Measurements from ENCODE around the gene AOPEP.

The AOPEP gene

DNA sequence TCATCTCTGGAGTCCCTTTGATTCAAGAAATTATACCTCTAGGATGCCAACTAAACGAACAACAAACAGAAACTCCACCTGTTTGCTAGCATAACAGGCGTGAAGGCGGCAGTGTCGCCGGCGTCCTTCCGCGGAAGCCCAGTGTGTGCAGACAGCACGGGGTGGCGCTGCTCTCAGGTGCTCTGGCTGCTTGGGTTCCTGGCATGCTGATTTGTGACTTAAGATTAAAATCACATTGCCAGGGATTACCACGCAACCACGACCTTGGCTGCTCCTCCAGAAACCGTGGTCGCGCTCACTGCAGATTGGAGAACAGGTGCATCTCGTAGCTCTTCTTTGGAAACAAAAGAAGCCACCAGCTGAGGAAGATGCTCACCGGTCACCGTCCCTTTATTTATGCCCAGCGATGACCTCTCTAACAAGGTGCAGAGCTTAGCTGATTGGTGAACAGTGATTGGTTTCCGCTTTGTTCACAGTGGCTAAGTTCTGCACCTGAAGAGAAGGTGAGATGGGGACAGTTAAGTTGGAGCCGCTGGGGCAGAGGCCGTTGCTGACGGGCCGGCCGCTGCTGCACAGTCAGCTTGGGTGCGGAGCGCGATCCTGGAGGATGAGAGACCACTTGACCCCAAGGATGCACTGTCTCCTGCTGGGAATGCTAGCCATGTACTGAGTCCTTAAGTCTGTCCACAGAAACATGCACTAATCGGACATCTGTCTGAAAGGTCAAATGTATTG is 358.7 kb downstream of the AOPEP start:
- no peak for TF ChIP-seq CTCF (IDR thresholded peaks at IDR 0.05; ENCODE audit: insufficient read depth, missing control alignments)
- DNase-seq (ENCODE audit: insufficient read length, low spot score) (no peak), FAIRE-seq (no peak)

GRCh38 chr9:95085861-95086563 is 359.5 kb downstream of the AOPEP start:
- DNase-seq (ENCODE audit: insufficient read length, low spot score): no peak
- no peak for FAIRE-seq

DNA sequence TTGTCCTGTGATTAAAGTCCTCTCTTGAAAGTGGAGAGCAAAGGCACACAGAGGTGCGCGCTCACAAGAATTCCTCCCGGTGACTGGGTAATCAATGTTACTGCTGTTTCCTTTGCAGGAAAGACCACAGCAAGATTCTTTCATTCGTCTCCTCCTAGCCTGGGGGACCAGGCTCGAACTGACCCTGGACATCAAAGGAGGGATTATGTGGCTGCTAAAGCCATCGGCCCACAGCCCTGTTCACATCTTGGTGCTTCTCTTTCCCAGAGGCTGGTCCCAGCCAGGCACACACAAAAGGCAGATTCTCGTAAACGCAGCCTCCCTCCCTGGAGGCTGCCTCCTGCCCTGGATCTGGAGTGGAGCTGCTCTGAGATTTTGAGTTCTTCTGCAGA is 360.1 kb downstream of the AOPEP start:
- no peak for DNase-seq (ENCODE audit: insufficient read length, low spot score)
- FAIRE-seq: no peak
- TF ChIP-seq CTCF (IDR thresholded peaks at IDR 0.05; ENCODE audit: insufficient read depth, missing control alignments): no peak

More at GRCh38 chr9:95085861-95086563, 359.5 kb downstream of the AOPEP start:
- TF ChIP-seq CTCF (IDR thresholded peaks at IDR 0.05; ENCODE audit: insufficient read depth, missing control alignments): no peak

DNA sequence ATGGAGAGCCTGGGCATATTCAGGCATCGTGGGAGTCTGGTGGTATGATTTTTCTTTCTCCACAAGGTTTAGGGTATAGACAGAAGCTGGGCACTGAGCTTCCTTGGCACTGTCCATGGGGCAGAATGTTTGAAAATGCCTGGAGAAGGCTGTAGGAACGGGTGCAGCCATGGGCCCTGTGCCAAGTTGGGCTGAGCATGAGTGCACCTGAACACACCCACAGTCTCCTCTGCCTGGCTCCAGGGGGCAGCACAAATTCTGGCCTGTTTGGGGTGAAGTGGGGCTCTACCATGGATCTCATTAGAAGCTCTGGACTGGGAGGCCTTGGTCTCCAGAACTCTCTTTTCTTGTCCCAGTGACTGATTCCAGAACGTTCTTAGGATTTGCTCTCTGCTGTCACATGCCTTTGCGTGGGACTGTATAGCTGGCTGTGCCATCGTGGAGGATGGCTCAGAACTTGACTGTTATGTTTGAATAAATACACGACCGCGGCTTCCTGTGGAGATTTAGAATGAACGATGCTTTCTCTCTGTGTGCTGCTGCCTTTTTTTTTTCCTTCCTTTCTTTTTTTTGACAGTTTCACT is 361.3 kb downstream of the AOPEP start:
- no peak for TF ChIP-seq CTCF (IDR thresholded peaks at IDR 0.05; ENCODE audit: insufficient read depth, missing control alignments)
- no peak for FAIRE-seq
- DNase-seq (ENCODE audit: insufficient read length, low spot score): no peak

DNA sequence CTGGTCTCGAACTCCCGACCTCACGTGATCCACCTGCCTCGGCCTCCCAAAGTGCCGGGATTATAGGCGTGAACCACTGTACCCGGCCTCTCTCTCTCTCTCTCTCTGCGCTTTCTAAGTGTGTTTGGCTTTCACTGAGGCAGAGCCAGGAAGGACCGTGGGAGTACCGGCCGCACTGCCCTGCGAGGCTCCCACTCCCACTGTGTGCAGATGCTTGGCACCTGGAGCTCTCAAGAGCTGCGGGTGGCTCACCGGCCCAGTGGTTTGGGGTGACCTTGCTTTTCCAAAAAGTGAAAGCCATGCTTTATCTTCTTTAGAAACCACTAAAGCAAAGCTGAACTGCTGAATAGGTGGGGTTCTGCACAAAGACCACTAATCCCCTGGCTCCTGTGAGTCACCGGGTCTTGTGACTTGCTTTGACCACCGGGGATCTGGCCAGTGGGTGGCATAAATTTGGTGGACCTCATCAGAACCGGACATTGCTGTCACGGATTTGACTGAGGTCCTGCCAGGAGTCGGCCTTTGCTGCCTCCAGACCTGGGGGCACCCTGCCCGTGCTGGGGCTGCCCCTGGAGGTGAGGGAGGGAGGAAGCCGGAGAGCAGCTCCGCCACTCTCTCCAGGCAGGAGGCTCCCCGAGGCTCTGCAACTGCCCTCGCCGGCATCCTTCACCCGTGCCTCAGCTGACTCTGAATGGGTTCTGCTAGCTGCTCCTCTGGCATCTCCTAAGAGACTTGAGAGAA is 362.1 kb downstream of the AOPEP start:
- DNase-seq (ENCODE audit: insufficient read length, low spot score) (no peak), FAIRE-seq (no peak)
- TF ChIP-seq CTCF (IDR thresholded peaks at IDR 0.05; ENCODE audit: insufficient read depth, missing control alignments): no peak

DNA sequence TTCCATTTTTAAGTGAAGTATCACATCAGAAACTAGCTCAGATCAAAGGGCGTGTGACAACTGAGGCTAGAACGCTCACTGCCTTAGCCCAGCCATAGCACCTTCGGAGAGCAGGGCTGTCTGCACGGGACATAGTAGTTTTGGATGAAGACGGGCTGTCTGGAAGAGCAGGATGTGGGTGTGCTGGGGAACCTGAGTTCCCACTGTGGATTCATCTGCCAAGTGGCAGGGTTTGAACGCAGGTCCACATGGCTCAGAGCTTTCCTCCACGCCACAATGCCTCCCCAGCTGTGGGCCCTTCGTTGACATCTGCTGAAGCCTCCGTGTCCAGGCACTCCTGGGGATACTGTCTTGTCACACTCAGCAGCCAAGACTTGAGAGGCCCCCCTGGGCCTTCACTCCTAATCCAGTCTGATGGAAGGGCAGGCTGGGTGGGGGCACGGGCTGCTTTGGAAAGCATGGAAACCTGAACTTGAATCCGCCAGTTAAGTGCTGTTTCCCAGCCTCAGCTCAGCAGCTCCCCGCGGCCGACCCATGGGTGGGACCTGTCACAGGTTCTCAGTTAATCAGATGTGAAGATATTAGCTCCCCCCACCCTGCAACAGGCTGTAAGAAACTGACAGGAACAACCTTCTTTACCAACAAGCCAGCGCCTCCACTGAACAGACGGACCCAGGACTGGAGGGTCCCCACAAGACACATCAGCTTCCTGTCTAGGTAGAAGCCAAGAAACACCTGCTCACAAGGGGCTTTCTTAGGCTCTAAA is 362.9 kb downstream of the AOPEP start:
- FAIRE-seq (no peak), DNase-seq (ENCODE audit: insufficient read length, low spot score) (no peak)
- TF ChIP-seq CTCF (IDR thresholded peaks at IDR 0.05; ENCODE audit: insufficient read depth, missing control alignments): no peak

All from D721Med (cell line).